ENCODE data around the gene SLF1.

Gene SLF1

GRCh38 chr5:94661086-94661485 is 42.6 kb downstream of the SLF1 start:
- no peak for DNase-seq (ENCODE audit: low read depth in 2 of 2)

- no peak for DNase-seq (ENCODE audit: low read depth in 2 of 2)
Observed at GRCh38 chr5:94667937-94668336, 49.5 kb downstream of the SLF1 start.

GRCh38 chr5:94670726-94671125 is 52.3 kb downstream of the SLF1 start:
- no peak for DNase-seq (ENCODE audit: low read depth in 2 of 2)

- no peak for DNase-seq (ENCODE audit: low read depth in 2 of 2)
Observed at GRCh38 chr5:94672746-94673145, 54.3 kb downstream of the SLF1 start.

GRCh38 chr5:94674490-94675382 is 56.3 kb downstream of the SLF1 start:
- DNase-seq (ENCODE audit: low read depth in 2 of 2), result no peak

GRCh38 chr5:94675965-94676618 is 57.6 kb downstream of the SLF1 start:
- DNase-seq (ENCODE audit: low read depth in 2 of 2), result no peak

- no peak for DNase-seq (ENCODE audit: low read depth in 2 of 2)
Observed at GRCh38 chr5:94682814-94683520, 64.5 kb downstream of the SLF1 start.

- DNase-seq (ENCODE audit: low read depth in 2 of 2), result no peak
Observed at GRCh38 chr5:94689908-94690307, 71.4 kb downstream of the SLF1 start.

GRCh38 chr5:94690778-94691177 is 72.3 kb downstream of the SLF1 start:
- DNase-seq (ENCODE audit: low read depth in 2 of 2), result no peak

- DNase-seq (ENCODE audit: low read depth in 2 of 2), result no peak
Observed at GRCh38 chr5:94691291-94691690, 72.8 kb downstream of the SLF1 start.

GRCh38 chr5:94691949-94692348 is 73.5 kb downstream of the SLF1 start:
- no peak for DNase-seq (ENCODE audit: low read depth in 2 of 2)

- no peak for DNase-seq (ENCODE audit: low read depth in 2 of 2)
Observed at GRCh38 chr5:94692581-94692980, 74.1 kb downstream of the SLF1 start.

- DNase-seq (ENCODE audit: low read depth in 2 of 2), result no peak
Observed at GRCh38 chr5:94693043-94693822, 74.8 kb downstream of the SLF1 start.

- DNase-seq (ENCODE audit: low read depth in 2 of 2), result no peak
Observed at GRCh38 chr5:94693845-94694370, 75.4 kb downstream of the SLF1 start.

GRCh38 chr5:94694671-94695070 is 76.2 kb downstream of the SLF1 start:
- no peak for DNase-seq (ENCODE audit: low read depth in 2 of 2)

GRCh38 chr5:94698197-94698596 is 79.7 kb downstream of the SLF1 start:
- no peak for DNase-seq (ENCODE audit: low read depth in 2 of 2)

- DNase-seq (ENCODE audit: low read depth in 2 of 2), result no peak
Observed at GRCh38 chr5:94699562-94699961, 81.1 kb downstream of the SLF1 start.

- no peak for DNase-seq (ENCODE audit: low read depth in 2 of 2)
Observed at GRCh38 chr5:94700592-94700991, 82.1 kb downstream of the SLF1 start.

- DNase-seq (ENCODE audit: low read depth in 2 of 2), result no peak
Observed at GRCh38 chr5:94702729-94703128, 84.3 kb downstream of the SLF1 start.

GRCh38 chr5:94705427-94705826 is 87.0 kb downstream of the SLF1 start:
- DNase-seq (ENCODE audit: low read depth in 2 of 2), result no peak

- DNase-seq (ENCODE audit: low read depth in 2 of 2), result no peak
Observed at GRCh38 chr5:94707359-94707758, 88.9 kb downstream of the SLF1 start.

- DNase-seq (ENCODE audit: low read depth in 2 of 2), result no peak
Observed at GRCh38 chr5:94709277-94709676, 90.8 kb downstream of the SLF1 start.
